Body of pancreas (tissue), 4 donors: Measurements from ENCODE around the gene KIF6. TPM values are rescaled to one million over a fixed set of nuclear protein-coding genes. Genes with fewer than 3 reads are reported as not detected.

Experiments
- ATAC-seq: fragments of 150-250 bp; one replicate; pipeline ENCODE4 v1.9.1; 2016
- DNase-seq, 4 donors: peaks; one replicate each; pipeline ENCODE4 v3.0.0-alpha.2; 2019
- H3K27ac ChIP-seq, 4 donors: fragments of 200-600 bp; sonication (generic); 1 replicate in 3 of 4; 2 replicates in 1 of 4; pipeline versions ENCODE4 v1.5.1 to v1.6.1; 2016 to 2019; ENCODE audit warnings: mild to moderate bottlenecking in 1 of 4, mixed read lengths in 1 of 4, moderate library complexity in 1 of 4
- H3K27me3 ChIP-seq, 2 donors: fragments of 200-600 bp; sonication (generic); one replicate each; pipeline ENCODE4 v1.6.0; 2016; ENCODE audit warnings: mild to moderate bottlenecking in 1 of 2
- H3K36me3 ChIP-seq, 2 donors: fragments of 200-600 bp; sonication (generic); replicated peaks in 1 of 2; 2 replicates each; pipeline ENCODE4 v1.5.1; 2016; ENCODE audit warnings: low read depth in 2 of 2; ENCODE audit not compliant: insufficient read depth in 1 of 2
- H3K4me1 ChIP-seq: fragments of 200-600 bp; sonication (generic); one replicate; pipeline ENCODE4 v1.6.0; 2016
- H3K4me3 ChIP-seq, 2 donors: fragments of 200-600 bp; sonication (generic); 1 replicate in 1 of 2; 2 replicates in 1 of 2; pipeline ENCODE4 v1.5.1; 2016 to 2019
- H3K9me3 ChIP-seq, 3 donors: fragments of 200-600 bp; sonication (generic); 1 replicate in 2 of 3; 2 replicates in 1 of 3; pipeline ENCODE4 v1.5.1; 2016
- POLR2A ChIP-seq, 3 donors: fragments of 450-650 bp; IDR thresholded peaks; one replicate each; pipeline ENCODE4 v1.6.1; 2016; ENCODE audit warnings: antibody characterized with exemption in 3 of 3, mild to moderate bottlenecking in 2 of 3
- WGBS, 2 donors: methylation state at CpG; one replicate each; pipeline ENCODE4 v1.1.5; 2017; 5-methylcytosine and 5-hydroxymethylcytosine counted together
- intact Hi-C: fragments of 100-400 bp; cut with DNase I; formaldehyde crosslinking; loops from one replicate; pipeline ENCODE4 v1.15.1; 2023
- total RNA-seq, 2 donors: library from RNA; depleted of rRNA; stranded (reverse); fragments of >200 nt; gene quantifications; one replicate each; pipeline ENCODE4 v1.1.0, GENCODE V29; 2016
- TF ChIP-seq, protein P1 (sequence below), 7 experiments: fragments of 450-650 bp in 4 of 7; fragments of 200-600 bp in 3 of 7; sonication (generic) in 3 of 7; IDR thresholded peaks; one replicate each; pipeline ENCODE4 v1.5.1; 2016 to 2019; ENCODE audit warnings: antibody characterized with exemption in 7 of 7

KIF6 gene
- total RNA-seq, 2 donors from 2014 or later, result not detected

DNA sequence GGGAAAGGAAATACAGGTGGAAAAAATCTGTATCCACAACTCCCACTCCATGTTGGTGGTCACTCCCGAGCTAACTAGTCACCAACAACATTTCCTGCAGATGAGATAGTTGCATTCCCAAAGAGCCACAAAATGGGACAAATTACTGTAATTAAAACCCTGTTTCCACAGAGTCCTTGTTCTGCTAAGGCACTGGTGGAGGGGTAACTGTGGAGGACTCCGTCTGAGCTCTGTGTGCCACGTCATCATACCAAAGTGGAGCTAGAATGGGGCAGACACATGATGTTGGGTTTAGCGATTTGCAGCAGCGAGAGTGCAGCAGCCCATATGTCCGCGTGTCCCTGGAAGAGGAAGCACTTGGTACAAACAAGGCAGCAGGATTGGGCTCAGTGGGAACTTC, 230.2 kb downstream of the KIF6 start:
- TF ChIP-seq, protein P1, sequence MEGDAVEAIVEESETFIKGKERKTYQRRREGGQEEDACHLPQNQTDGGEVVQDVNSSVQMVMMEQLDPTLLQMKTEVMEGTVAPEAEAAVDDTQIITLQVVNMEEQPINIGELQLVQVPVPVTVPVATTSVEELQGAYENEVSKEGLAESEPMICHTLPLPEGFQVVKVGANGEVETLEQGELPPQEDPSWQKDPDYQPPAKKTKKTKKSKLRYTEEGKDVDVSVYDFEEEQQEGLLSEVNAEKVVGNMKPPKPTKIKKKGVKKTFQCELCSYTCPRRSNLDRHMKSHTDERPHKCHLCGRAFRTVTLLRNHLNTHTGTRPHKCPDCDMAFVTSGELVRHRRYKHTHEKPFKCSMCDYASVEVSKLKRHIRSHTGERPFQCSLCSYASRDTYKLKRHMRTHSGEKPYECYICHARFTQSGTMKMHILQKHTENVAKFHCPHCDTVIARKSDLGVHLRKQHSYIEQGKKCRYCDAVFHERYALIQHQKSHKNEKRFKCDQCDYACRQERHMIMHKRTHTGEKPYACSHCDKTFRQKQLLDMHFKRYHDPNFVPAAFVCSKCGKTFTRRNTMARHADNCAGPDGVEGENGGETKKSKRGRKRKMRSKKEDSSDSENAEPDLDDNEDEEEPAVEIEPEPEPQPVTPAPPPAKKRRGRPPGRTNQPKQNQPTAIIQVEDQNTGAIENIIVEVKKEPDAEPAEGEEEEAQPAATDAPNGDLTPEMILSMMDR (IDR thresholded peaks at IDR 0.05), result no peak
- TF ChIP-seq POLR2A (IDR thresholded peaks at IDR 0.05), result no peak
- intact Hi-C loops, result no loop called here
- no peaks in the 10 kb centered on the region for H3K27me3 ChIP-seq
- H3K9me3 ChIP-seq, result no peaks in the 10 kb centered on the region
- no peaks in the 10 kb centered on the region for H3K36me3 ChIP-seq
- no peaks in the 10 kb centered on the region for H3K4me1 ChIP-seq
- no peak overlapping the region for H3K4me3 ChIP-seq
- no peak overlapping the region for H3K27ac ChIP-seq
- 78 to 86% methylated on average over 2 to 7 of the region's 7 CpGs for WGBS, 2 donors
- ATAC-seq (no peak), DNase-seq (no peak)

DNA sequence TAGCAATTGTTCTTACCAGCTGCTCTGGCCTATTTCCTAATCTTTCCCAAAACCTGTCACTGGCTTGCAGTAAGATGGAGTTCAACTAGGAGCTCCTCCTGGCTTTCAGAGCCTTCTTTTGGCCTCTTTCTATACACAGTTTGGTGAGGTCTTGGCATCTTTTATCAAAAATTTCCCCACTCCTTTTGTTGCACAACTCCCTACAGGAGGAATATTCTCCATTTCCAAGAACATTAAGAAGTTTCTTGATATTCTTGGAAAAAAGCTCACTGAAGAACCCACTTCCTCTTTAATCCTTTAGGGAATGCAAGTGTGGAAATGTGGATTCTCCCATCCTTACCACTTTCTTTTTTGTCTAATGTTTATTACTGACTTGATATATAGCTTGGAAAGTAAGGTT, 231.4 kb downstream of the KIF6 start:
- intact Hi-C loops, result no loop called here
- ATAC-seq (no peak), DNase-seq (no peak)
- H3K4me3 ChIP-seq, result no peak overlapping the region
- no peak overlapping the region for H3K27ac ChIP-seq
- no peaks in the 10 kb centered on the region for H3K9me3 ChIP-seq
- TF ChIP-seq POLR2A (IDR thresholded peaks at IDR 0.05), result no peak
- TF ChIP-seq, protein P1 (IDR thresholded peaks at IDR 0.05), result no peak
- no peaks in the 10 kb centered on the region for H3K36me3 ChIP-seq
- no peaks in the 10 kb centered on the region for H3K27me3 ChIP-seq
- no peaks in the 10 kb centered on the region for H3K4me1 ChIP-seq

DNA sequence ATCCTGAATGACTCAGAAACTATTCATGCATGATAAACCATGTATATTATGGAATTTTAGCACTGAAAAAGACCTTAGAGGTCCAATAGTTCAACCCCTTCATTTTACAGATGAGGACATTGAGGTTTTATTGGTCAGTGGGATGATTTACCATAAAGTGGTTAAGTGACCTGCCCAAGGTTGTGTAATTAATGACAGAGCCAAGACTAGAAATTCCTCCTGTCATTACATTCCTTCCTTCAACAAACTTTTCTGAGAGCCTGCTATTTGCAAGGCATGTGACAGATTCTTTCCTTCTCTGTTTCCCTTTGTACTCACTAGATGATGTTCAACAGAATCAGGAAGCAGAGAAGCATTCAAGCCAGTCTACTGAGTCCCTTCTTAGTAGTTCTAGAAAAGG, 232.0 kb downstream of the KIF6 start:
- H3K36me3 ChIP-seq, result no peaks in the 10 kb centered on the region
- H3K27ac ChIP-seq, result no peak overlapping the region
- no peaks in the 10 kb centered on the region for H3K27me3 ChIP-seq

DNA sequence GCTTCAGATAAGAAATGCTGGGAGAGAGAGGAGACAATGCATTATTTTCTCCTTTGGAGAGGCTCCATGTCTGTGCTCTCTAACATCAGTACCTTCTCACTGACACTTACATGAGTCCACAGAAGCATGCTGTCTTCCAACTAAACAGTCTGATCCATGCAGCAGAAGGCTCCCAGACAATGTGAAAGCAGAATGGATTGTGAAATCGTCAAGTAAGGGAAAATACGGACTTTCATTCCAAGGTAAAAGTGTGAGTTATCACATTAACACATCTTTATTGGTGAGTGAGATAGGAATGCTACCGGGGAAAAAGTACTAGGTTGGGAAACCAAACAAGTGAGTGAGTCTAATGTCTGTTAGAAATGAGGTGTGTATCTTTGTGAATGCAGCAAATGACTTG, 235.1 kb downstream of the KIF6 start:
- WGBS, 2 donors, result 62 to 70% methylated on average over 3 of the region's 3 CpGs
- H3K27ac ChIP-seq, result no peak overlapping the region

More for the DNA sequence above, 232.0 kb downstream of the KIF6 start:
- H3K9me3 ChIP-seq, result no peaks in the 10 kb centered on the region
- ATAC-seq (no peak), DNase-seq (no peak)
- no peaks in the 10 kb centered on the region for H3K4me1 ChIP-seq
- TF ChIP-seq POLR2A (IDR thresholded peaks at IDR 0.05), result no peak
- TF ChIP-seq, protein P1 (IDR thresholded peaks at IDR 0.05), result no peak
- intact Hi-C loops, result no loop called here
- H3K4me3 ChIP-seq, result no peak overlapping the region

DNA sequence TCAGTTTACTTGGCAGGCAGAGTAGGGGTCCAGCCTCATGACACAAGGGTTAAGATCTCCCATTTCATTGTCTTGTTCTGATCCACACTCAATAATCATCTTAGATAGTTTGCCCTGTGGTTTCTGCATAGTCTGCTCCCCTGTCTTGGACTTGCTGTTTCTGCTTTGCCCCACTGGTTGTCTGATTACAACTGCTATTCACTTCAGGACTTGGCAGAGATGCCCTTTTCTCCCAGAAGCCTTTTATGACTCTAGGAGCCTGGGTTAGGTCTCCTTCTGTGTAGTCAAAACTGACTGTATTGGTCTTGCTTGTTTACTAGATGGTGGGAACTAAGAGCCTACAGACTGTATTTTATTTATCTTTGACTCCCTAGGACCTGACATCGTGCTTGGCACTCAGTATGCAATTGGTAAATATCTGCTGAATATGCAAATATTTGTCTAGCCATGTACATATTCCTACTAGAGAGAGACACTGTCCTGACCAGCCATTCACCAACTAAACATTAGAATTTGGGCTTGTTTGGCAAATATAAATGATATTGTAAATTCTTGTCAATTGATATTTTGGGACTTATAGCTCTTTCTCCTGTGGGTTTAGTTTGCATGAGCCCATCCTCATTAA, 236.8 kb downstream of the KIF6 start:
- Histone ChIP-seq H3K36me3 (no peaks in the 10 kb centered on the region), H3K4me1 (no peaks in the 10 kb centered on the region), H3K27me3 (no peaks in the 10 kb centered on the region), H3K9me3 (no peaks in the 10 kb centered on the region), H3K4me3 (no peak overlapping the region), H3K27ac (no peak overlapping the region)
- ATAC-seq (no peak), DNase-seq (no peak)
- 11 to 29% methylated on average over 1 of the region's 1 CpG for WGBS, 2 donors
- TF ChIP-seq POLR2A (IDR thresholded peaks at IDR 0.05), result no peak
- TF ChIP-seq, protein P1 (IDR thresholded peaks at IDR 0.05), result no peak
- intact Hi-C loops, result no loop called here

More for the DNA sequence above, 235.1 kb downstream of the KIF6 start:
- H3K27me3 ChIP-seq, result no peaks in the 10 kb centered on the region
- DNase-seq (no peak), ATAC-seq (no peak)
- H3K36me3 ChIP-seq, result no peaks in the 10 kb centered on the region
- H3K9me3 ChIP-seq, result no peaks in the 10 kb centered on the region
- H3K4me1 ChIP-seq, result no peaks in the 10 kb centered on the region
- intact Hi-C loops, result no loop called here
- no peak for TF ChIP-seq POLR2A (IDR thresholded peaks at IDR 0.05)
- TF ChIP-seq, protein P1 (IDR thresholded peaks at IDR 0.05), result no peak
- H3K4me3 ChIP-seq, result no peak overlapping the region
